ENCODE measurements around the gene KL.

DNA sequence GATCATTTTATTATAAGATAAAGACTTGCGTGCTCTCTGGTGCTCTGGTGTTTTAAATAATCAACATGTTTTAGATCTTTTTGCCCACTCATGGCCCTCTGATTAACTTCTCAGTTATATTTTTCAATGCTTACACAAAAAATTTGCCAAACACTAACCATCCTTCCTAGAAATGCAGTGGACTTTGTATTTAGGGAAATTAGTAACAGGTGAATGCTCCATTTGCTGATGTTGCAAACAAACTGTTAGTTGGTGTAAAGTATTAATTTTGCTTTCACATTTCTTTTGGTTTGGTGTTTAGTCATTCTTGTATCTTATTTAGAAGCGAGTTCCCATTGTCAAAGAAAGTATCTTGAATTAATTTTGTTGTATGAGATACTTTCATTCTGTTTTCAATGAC, 2.7 kb downstream of the KL start:
- TF ChIP-seq CTCF (tag by site-specific recombination; IDR thresholded peaks at IDR 0.05) (no peak), ZNF184 (tag by site-specific recombination; IDR thresholded peaks at IDR 0.05) (no peak)
- TF ChIP-seq, protein P1, sequence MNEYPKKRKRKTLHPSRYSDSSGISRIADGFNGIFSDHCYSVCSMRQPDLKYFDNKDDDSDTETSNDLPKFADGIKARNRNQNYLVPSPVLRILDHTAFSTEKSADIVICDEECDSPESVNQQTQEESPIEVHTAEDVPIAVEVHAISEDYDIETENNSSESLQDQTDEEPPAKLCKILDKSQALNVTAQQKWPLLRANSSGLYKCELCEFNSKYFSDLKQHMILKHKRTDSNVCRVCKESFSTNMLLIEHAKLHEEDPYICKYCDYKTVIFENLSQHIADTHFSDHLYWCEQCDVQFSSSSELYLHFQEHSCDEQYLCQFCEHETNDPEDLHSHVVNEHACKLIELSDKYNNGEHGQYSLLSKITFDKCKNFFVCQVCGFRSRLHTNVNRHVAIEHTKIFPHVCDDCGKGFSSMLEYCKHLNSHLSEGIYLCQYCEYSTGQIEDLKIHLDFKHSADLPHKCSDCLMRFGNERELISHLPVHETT (tag by site-specific recombination; IDR thresholded peaks at IDR 0.05), result no peak
- TF ChIP-seq, protein P2, sequence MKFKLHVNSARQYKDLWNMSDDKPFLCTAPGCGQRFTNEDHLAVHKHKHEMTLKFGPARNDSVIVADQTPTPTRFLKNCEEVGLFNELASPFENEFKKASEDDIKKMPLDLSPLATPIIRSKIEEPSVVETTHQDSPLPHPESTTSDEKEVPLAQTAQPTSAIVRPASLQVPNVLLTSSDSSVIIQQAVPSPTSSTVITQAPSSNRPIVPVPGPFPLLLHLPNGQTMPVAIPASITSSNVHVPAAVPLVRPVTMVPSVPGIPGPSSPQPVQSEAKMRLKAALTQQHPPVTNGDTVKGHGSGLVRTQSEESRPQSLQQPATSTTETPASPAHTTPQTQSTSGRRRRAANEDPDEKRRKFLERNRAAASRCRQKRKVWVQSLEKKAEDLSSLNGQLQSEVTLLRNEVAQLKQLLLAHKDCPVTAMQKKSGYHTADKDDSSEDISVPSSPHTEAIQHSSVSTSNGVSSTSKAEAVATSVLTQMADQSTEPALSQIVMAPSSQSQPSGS (tag by site-specific recombination; IDR thresholded peaks at IDR 0.05; ENCODE audit: low read depth), result no peak

All from HEK293 (cell line).